ENCODE results near the gene TTC1. TPM values are rescaled to one million over a fixed set of nuclear protein-coding genes. Genes with fewer than 3 reads are reported as not detected.

The TTC1 gene
- total and polyA plus RNA-seq, 2 of the 8 experiments (the other 6 are each of a cell fraction or from before 2014, with no cell fraction given): 25.1 to 63.9 TPM

DNA sequence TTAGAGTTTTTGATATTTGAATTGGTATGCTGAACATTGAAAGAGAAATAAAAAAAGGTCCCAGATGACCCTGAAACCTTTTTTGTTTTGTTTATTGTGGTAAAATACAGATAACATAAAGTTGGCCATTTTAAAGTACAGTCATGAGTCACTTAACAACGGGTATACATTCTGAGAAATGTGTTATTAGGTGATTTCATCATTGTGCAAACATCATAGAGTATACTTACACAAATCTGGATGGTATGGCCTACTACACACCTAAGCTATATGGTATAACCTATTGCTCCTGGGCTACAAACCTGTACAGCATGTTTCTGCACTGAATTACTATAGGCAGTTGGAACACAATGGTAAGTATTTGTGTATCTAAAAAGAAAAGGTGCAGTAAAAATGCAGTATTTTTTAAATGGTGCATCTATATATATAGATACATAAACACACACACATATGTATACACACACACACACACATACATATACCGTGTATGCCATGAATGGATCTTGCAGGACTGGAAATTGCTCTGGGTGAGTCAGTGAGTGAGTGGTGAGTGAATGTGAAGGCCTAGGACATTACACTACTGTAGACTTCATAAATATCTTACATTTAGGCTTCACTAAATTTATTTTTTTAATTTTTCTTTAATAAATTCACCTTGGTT lies 31.0 kb downstream of the TTC1 start (continued):
- TF ChIP-seq TCF12 (IDR thresholded peaks at IDR 0.05; ENCODE audit: low read depth, low read length) (no peak), SIRT6 (IDR thresholded peaks at IDR 0.05; ENCODE audit: low read length) (no peak), RBBP5 (IDR thresholded peaks at IDR 0.05; ENCODE audit: borderline replicate concordance, low read depth, low read length) (no peak), TAF1 (IDR thresholded peaks at IDR 0.05; ENCODE audit: low read depth, low read length) (no peak)

Data from H1 (cell line).